H1 (cell line): ENCODE data around the gene MAGIX. TPM values are rescaled to one million over a fixed set of nuclear protein-coding genes. Genes with fewer than 3 reads are reported as not detected.

Source experiments
- ASH2L ChIP-seq: fragments of 200-600, 300-600 bp; sonication (generic); IDR thresholded peaks from one replicate; pipeline ENCODE4 v1.7.1; 2017; ENCODE audit warnings: low read length
- ATF2 ChIP-seq: IDR thresholded peaks from 2 replicates; pipeline ENCODE4 v1.6.1; 2012; ENCODE audit warnings: low read length, inconsistent platforms
- CREB1 ChIP-seq: IDR thresholded peaks from 2 replicates; pipeline ENCODE4 v1.6.1; 2012; ENCODE audit warnings: inconsistent platforms
- CTBP2 ChIP-seq: IDR thresholded peaks from 2 replicates; pipeline ENCODE4 v1.7.0; 2011; ENCODE audit warnings: borderline replicate concordance, mild to moderate bottlenecking, moderate library complexity, mixed read lengths, low read length; ENCODE audit not compliant: insufficient read depth, insufficient read length
- CTCF ChIP-seq, 3 experiments: IDR thresholded peaks; 1 replicate in 2 of 3; 2 replicates in 1 of 3; pipeline versions ENCODE4 v1.5.1 to v1.6.1; 2011; ENCODE audit warnings: low read length in 3 of 3, mild to moderate bottlenecking in 3 of 3, inconsistent platforms in 2 of 3, low read depth in 1 of 3, moderate library complexity in 1 of 3; ENCODE audit not compliant: insufficient read depth in 1 of 3; ENCODE audit errors: control extremely low read depth in 1 of 3
- EP300 ChIP-seq, 2 experiments: IDR thresholded peaks; 1 replicate in 1 of 2; 2 replicates in 1 of 2; pipeline ENCODE4 v1.6.1; 2011 to 2012; ENCODE audit warnings: low read depth in 2 of 2, low read length in 2 of 2, mild to moderate bottlenecking in 2 of 2, borderline replicate concordance in 1 of 2, inconsistent platforms in 1 of 2, moderate library complexity in 1 of 2
- HDAC6 ChIP-seq: IDR thresholded peaks from one replicate; pipeline ENCODE4 v1.7.1; 2012; ENCODE audit warnings: low read depth, mild to moderate bottlenecking, inconsistent platforms, low read length, moderate library complexity
- JUND ChIP-seq: IDR thresholded peaks from 2 replicates; pipeline ENCODE4 v1.6.1; 2011; ENCODE audit warnings: mild to moderate bottlenecking, improper control_type of control experiment, low read length
- KDM1A ChIP-seq: fragments of 200-600, 300-600 bp; sonication (generic); IDR thresholded peaks from 2 replicates; pipeline ENCODE4 v1.7.1; 2016; ENCODE audit warnings: mild to moderate bottlenecking, low read length, borderline replicate concordance
- RBBP5 ChIP-seq: IDR thresholded peaks from 2 replicates; pipeline ENCODE4 v1.7.1; 2012; ENCODE audit warnings: low read depth, mild to moderate bottlenecking, inconsistent platforms, low read length, moderate library complexity, borderline replicate concordance
- RXRA ChIP-seq: IDR thresholded peaks from 2 replicates; pipeline ENCODE4 v1.6.1; 2011; ENCODE audit warnings: low read depth, mild to moderate bottlenecking, low read length, moderate library complexity; ENCODE audit not compliant: insufficient read depth
- SAP30 ChIP-seq: fragments of 300-600 bp; sonication (generic); IDR thresholded peaks from 2 replicates; pipeline ENCODE4 v1.7.1; 2012; ENCODE audit warnings: low read length, moderate library complexity, mild to moderate bottlenecking, inconsistent platforms; ENCODE audit not compliant: insufficient read depth, insufficient replicate concordance
- SIN3A ChIP-seq, 2 experiments: IDR thresholded peaks in 1 of 2; conservative IDR thresholded peaks in 1 of 2; 2 replicates each; pipeline ENCODE4 v1.6.1; 2011 to 2012; ENCODE audit warnings: low read length in 2 of 2, improper control_type of control experiment in 1 of 2, low read depth in 1 of 2, mild to moderate bottlenecking in 1 of 2
- TAF7 ChIP-seq: optimal IDR thresholded peaks from 2 replicates; pipeline ENCODE3; 2011; ENCODE audit warnings: low read depth, mild to moderate bottlenecking, inconsistent platforms, low read length, moderate library complexity, borderline replicate concordance
- USF2 ChIP-seq: IDR thresholded peaks from 2 replicates; pipeline ENCODE4 v1.6.1; 2011; ENCODE audit warnings: low read length, improper control_type of control experiment
- ZNF274 ChIP-seq: IDR thresholded peaks from 2 replicates; pipeline ENCODE4 v1.7.0; 2012; ENCODE audit warnings: low read length, borderline replicate concordance; ENCODE audit errors: extremely low read depth
- polyA plus RNA-seq, 7 experiments: library from polyadenylated mRNA; depleted of rRNA in 3 of 7; stranded (reverse) in 5 of 7; unstranded in 2 of 7; fragments of >200 nt in 5 of 7; fragments of 200-250 nt in 2 of 7; gene quantifications; 1 replicate in 5 of 7; 2 replicates in 1 of 7; 4 replicates in 1 of 7; pipeline versions ENCODE4 v1.2.1 to v1.2.3, GENCODE V29; 2011 to 2013; ENCODE audit warnings: missing spikeins in 2 of 7, mixed read lengths in 2 of 7
- total RNA-seq: library from RNA; stranded (reverse); fragmentation: NEBNext Ultra II Directional; extraction: Animal tissue kit (Norgen Biotek cat#: 25700); gene quantifications from 2 replicates; pipeline ENCODE4 v1.2.1, GENCODE V29; 2021

The MAGIX gene
- total and polyA plus RNA-seq, 2 of the 8 experiments (the other 6 are each of a cell fraction or from before 2014, with no cell fraction given), result 0.37 to 1.1 TPM

GRCh38 chrX:49165901-49166881, 3.6 kb downstream of the MAGIX start (continued):
- TF ChIP-seq KDM1A (no peak), HDAC6 (no peak), RXRA (no peak), ASH2L (no peak), CTCF (IDR thresholded peaks at IDR 0.05; ENCODE audit: control extremely low read depth in 1 of 3, insufficient read depth in 1 of 3, low read depth in 1 of 3, low read length in 3 of 3) (peak in 2 of 3 experiments; percentile 21 to 37; a peak in 3 of 4 replicates), TAF7 (no peak), ATF2 (no peak), ZNF274 (no peak), CREB1 (no peak), SAP30 (no peak), CTBP2 (no peak), USF2 (no peak), RBBP5 (no peak), SIN3A (conservative IDR thresholded peaks at IDR 0.05 in 1 of 2, IDR thresholded peaks at IDR 0.05 in 1 of 2; ENCODE audit: low read depth in 1 of 2, low read length in 2 of 2) (peak; percentile 30 to 74; a peak in 2 of 4 replicates), JUND (peak; percentile 94), EP300 (IDR thresholded peaks at IDR 0.05; ENCODE audit: borderline replicate concordance in 1 of 2, low read depth in 2 of 2, low read length in 2 of 2) (peak in 1 of 2 experiments; percentile 99; a peak in 2 of 3 replicates)
